ENCODE results near the gene ADAM17. TPM values are rescaled to one million over a fixed set of nuclear protein-coding genes. Genes with fewer than 3 reads are reported as not detected.

ADAM17 gene
- total RNA-seq, 2 donors from 2014 or later, result 49.1 to 50.4 TPM

- H3K4me3 ChIP-seq (ENCODE audit: low read length), result no peak overlapping the region
- peaks cover 13% of the 10 kb centered on the region for H3K9me3 Mint-ChIP-seq
- no peak for DNase-seq
- H3K27ac Mint-ChIP-seq, result peak overlapping the region; percentile 44
- peaks cover 80% of the 10 kb centered on the region for H3K36me3 ChIP-seq (ENCODE audit: control insufficient read depth, insufficient read depth, low read length)
- peaks cover 19% of the 10 kb centered on the region for H3K9me3 ChIP-seq (ENCODE audit: control insufficient read depth, low read length)
- H3K4me1 ChIP-seq (ENCODE audit: control insufficient read depth, insufficient read depth, low read length), result no peaks in the 10 kb centered on the region
- H3K27ac ChIP-seq (ENCODE audit: low read depth, low read length), result no peak overlapping the region
- H3K36me3 Mint-ChIP-seq (ENCODE audit: low read depth), result peaks cover 58% of the 10 kb centered on the region
- H3K27me3 Mint-ChIP-seq (ENCODE audit: insufficient read depth), result no peaks in the 10 kb centered on the region
- no peak overlapping the region for H3K9ac ChIP-seq (ENCODE audit: extremely low read depth, low read length, poor library complexity, severe bottlenecking)
- H3K4me3 Mint-ChIP-seq, result no peak overlapping the region
- peaks cover 9% of the 10 kb centered on the region for H3K4me1 Mint-ChIP-seq
- TF ChIP-seq CTCF (conservative IDR thresholded peaks at IDR 0.05), result no peak
- WGBS, 2 experiments (ENCODE audit: insufficient coverage in 1 of 2, insufficient read length in 1 of 2), result 94 to 100% methylated on average over 1 to 2 of the region's 2 CpGs
- no peaks in the 10 kb centered on the region for H3K27me3 ChIP-seq (ENCODE audit: control insufficient read depth, insufficient read depth, low read length, poor library complexity, severe bottlenecking)
These were observed 38.9 kb upstream of the ADAM17 start for GRCh38 chr2:9594366-9595054.

- Mint-ChIP-seq H3K4me1 (peaks cover 9% of the 10 kb centered on the region), H3K9me3 (peaks cover 7% of the 10 kb centered on the region), H3K27ac (no peak overlapping the region), H3K4me3 (no peak overlapping the region), H3K36me3 (ENCODE audit: low read depth) (peaks cover 54% of the 10 kb centered on the region), H3K27me3 (ENCODE audit: insufficient read depth) (no peaks in the 10 kb centered on the region)
- Histone ChIP-seq H3K9me3 (ENCODE audit: control insufficient read depth, low read length) (peaks cover 14% of the 10 kb centered on the region), H3K27me3 (ENCODE audit: control insufficient read depth, insufficient read depth, low read length, poor library complexity, severe bottlenecking) (no peaks in the 10 kb centered on the region), H3K9ac (ENCODE audit: extremely low read depth, low read length, poor library complexity, severe bottlenecking) (no peak overlapping the region), H3K36me3 (ENCODE audit: control insufficient read depth, insufficient read depth, low read length) (peaks cover 80% of the 10 kb centered on the region), H3K4me3 (ENCODE audit: low read length) (no peak overlapping the region), H3K27ac (ENCODE audit: low read depth, low read length) (no peak overlapping the region), H3K4me1 (ENCODE audit: control insufficient read depth, insufficient read depth, low read length) (no peaks in the 10 kb centered on the region)
- no peak for DNase-seq
- TF ChIP-seq CTCF (conservative IDR thresholded peaks at IDR 0.05), result no peak
- 86 to 97% methylated on average over 1 to 4 of the region's 4 CpGs for WGBS, 2 experiments (ENCODE audit: insufficient coverage in 1 of 2, insufficient read length in 1 of 2)
These were observed 38.3 kb upstream of the ADAM17 start for GRCh38 chr2:9593925-9594324.

- no peaks in the 10 kb centered on the region for H3K9me3 Mint-ChIP-seq
- Histone ChIP-seq H3K4me1 (ENCODE audit: control insufficient read depth, insufficient read depth, low read length) (no peaks in the 10 kb centered on the region), H3K27ac (ENCODE audit: low read depth, low read length) (no peak overlapping the region), H3K4me3 (ENCODE audit: low read length) (no peak overlapping the region), H3K9me3 (ENCODE audit: control insufficient read depth, low read length) (peaks cover 3% of the 10 kb centered on the region), H3K27me3 (ENCODE audit: control insufficient read depth, insufficient read depth, low read length, poor library complexity, severe bottlenecking) (no peaks in the 10 kb centered on the region), H3K9ac (ENCODE audit: extremely low read depth, low read length, poor library complexity, severe bottlenecking) (no peak overlapping the region), H3K36me3 (ENCODE audit: control insufficient read depth, insufficient read depth, low read length) (peaks cover 81% of the 10 kb centered on the region)
- no peak overlapping the region for H3K4me3 Mint-ChIP-seq
- H3K27ac Mint-ChIP-seq, result no peak overlapping the region
- H3K27me3 Mint-ChIP-seq (ENCODE audit: insufficient read depth), result no peaks in the 10 kb centered on the region
- no peak for DNase-seq
- H3K4me1 Mint-ChIP-seq, result peaks cover 9% of the 10 kb centered on the region
- WGBS, 2 experiments (ENCODE audit: insufficient coverage in 1 of 2, insufficient read length in 1 of 2), result 88% methylated on average over 2 of the region's 3 CpGs; no CpG with 5 or more reads in 1 of the 2 experiments
- no peak for TF ChIP-seq CTCF (conservative IDR thresholded peaks at IDR 0.05)
- peaks cover 50% of the 10 kb centered on the region for H3K36me3 Mint-ChIP-seq (ENCODE audit: low read depth)
These were observed 37.1 kb upstream of the ADAM17 start for GRCh38 chr2:9592699-9593098.

All from endodermal cell (in vitro differentiated cells).